ENCODE data around the gene SPDYE3. TPM values are rescaled to one million over a fixed set of nuclear protein-coding genes. Genes with fewer than 3 reads are reported as not detected.

SPDYE3 gene
- total RNA-seq, 1 experiment from 2014 or later, result not detected

GRCh38 chr7:100357131-100357561, 49.6 kb downstream of the SPDYE3 start:
- no TSS peak for BruUV-seq (replicated peaks)
- Histone ChIP-seq H3K27ac (ENCODE audit: low read depth, low read length, poor library complexity, severe bottlenecking) (no peak overlapping the region), H3K9me3 (ENCODE audit: low read depth, low read length, poor library complexity, severe bottlenecking) (no peaks in the 10 kb centered on the region), H3K4me3 (ENCODE audit: low read depth, low read length, poor library complexity, severe bottlenecking) (no peak overlapping the region), H3K36me3 (ENCODE audit: insufficient read depth, low read length, poor library complexity, severe bottlenecking) (peaks cover 71% of the 10 kb centered on the region), H3K4me1 (ENCODE audit: insufficient read depth, low read length, poor library complexity, severe bottlenecking) (no peaks in the 10 kb centered on the region), H3K27me3 (replicated peaks; ENCODE audit: insufficient read depth, low read depth, low read length, poor library complexity) (no peaks in the 10 kb centered on the region)
- intact Hi-C loops (cut with micrococcal nuclease; ENCODE audit: unreplicated experiment), result no loop called here
- POLR2A ChIA-PET (ENCODE audit: low non-redundant PET), result no interaction called here
- TF ChIP-seq CTCF (conservative IDR thresholded peaks at IDR 0.05; ENCODE audit: low read depth, low read length) (no peak), EZH2 (IDR thresholded peaks at IDR 0.05; ENCODE audit: borderline replicate concordance, low read depth, low read length, poor library complexity, severe bottlenecking) (no peak)
- CTCF ChIA-PET, result no interaction called here
- no peak for DNase-seq (ENCODE audit: low spot score)

GRCh38 chr7:100358027-100358856, 50.7 kb downstream of the SPDYE3 start, which contains the start of gene PILRB:
Gene PILRB (plus strand): TSS chr7:100358117. CDS start chr7:100358303, 186 bp downstream.
- no TSS peak for BruUV-seq (replicated peaks)
- ChIA-PET POLR2A (ENCODE audit: low non-redundant PET) (no interaction called here), CTCF (no interaction called here)
- intact Hi-C loops (cut with micrococcal nuclease; ENCODE audit: unreplicated experiment), result no loop called here
- no peak for DNase-seq (ENCODE audit: low spot score)
- Histone ChIP-seq H3K4me3 (ENCODE audit: low read depth, low read length, poor library complexity, severe bottlenecking) (no peak within 1 kb of the TSS), H3K4me1 (ENCODE audit: insufficient read depth, low read length, poor library complexity, severe bottlenecking) (no peaks in the 10 kb centered on the region), H3K9me3 (ENCODE audit: low read depth, low read length, poor library complexity, severe bottlenecking) (no peaks in the 10 kb centered on the region), H3K27ac (ENCODE audit: low read depth, low read length, poor library complexity, severe bottlenecking) (no peak within 1 kb of the TSS), H3K36me3 (ENCODE audit: insufficient read depth, low read length, poor library complexity, severe bottlenecking) (peaks cover 77% of the 10 kb centered on the region), H3K27me3 (replicated peaks; ENCODE audit: insufficient read depth, low read depth, low read length, poor library complexity) (no peaks in the 10 kb centered on the region)
- no peak for TF ChIP-seq CTCF (conservative IDR thresholded peaks at IDR 0.05; ENCODE audit: low read depth, low read length)
- TF ChIP-seq EZH2 (IDR thresholded peaks at IDR 0.05; ENCODE audit: borderline replicate concordance, low read depth, low read length, poor library complexity, severe bottlenecking), result no peak

DNA sequence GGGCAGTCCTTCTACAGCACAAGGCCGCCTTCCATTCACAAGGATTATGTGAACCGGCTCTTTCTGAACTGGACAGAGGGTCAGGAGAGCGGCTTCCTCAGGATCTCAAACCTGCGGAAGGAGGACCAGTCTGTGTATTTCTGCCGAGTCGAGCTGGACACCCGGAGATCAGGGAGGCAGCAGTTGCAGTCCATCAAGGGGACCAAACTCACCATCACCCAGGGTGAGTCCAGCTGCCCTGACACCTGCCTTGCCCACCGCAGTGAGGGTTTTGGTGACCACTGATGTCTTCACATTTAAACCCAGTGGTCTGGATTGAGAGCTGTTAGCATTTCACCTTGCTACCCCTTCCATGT, 51.3 kb downstream of the SPDYE3 start:
- no peaks in the 10 kb centered on the region for H3K9me3 ChIP-seq (ENCODE audit: low read depth, low read length, poor library complexity, severe bottlenecking)
- H3K4me3 ChIP-seq (ENCODE audit: low read depth, low read length, poor library complexity, severe bottlenecking), result no peak overlapping the region
- H3K27me3 ChIP-seq (replicated peaks; ENCODE audit: insufficient read depth, low read depth, low read length, poor library complexity), result no peaks in the 10 kb centered on the region
- POLR2A ChIA-PET (ENCODE audit: low non-redundant PET), result no interaction called here
- no TSS peak for BruUV-seq (replicated peaks)
- CTCF ChIA-PET, result no interaction called here
- no peak for DNase-seq (ENCODE audit: low spot score)
- intact Hi-C loops (cut with micrococcal nuclease; ENCODE audit: unreplicated experiment), result no loop called here
- H3K4me1 ChIP-seq (ENCODE audit: insufficient read depth, low read length, poor library complexity, severe bottlenecking), result no peaks in the 10 kb centered on the region
- TF ChIP-seq CTCF (conservative IDR thresholded peaks at IDR 0.05; ENCODE audit: low read depth, low read length) (no peak), EZH2 (IDR thresholded peaks at IDR 0.05; ENCODE audit: borderline replicate concordance, low read depth, low read length, poor library complexity, severe bottlenecking) (no peak)
- peaks cover 73% of the 10 kb centered on the region for H3K36me3 ChIP-seq (ENCODE audit: insufficient read depth, low read length, poor library complexity, severe bottlenecking)
- no peak overlapping the region for H3K27ac ChIP-seq (ENCODE audit: low read depth, low read length, poor library complexity, severe bottlenecking)

Measured in A673 (cell line).